A673 (cell line): Measurements from ENCODE around the gene PES1.

Experiments
- EZH2 ChIP-seq: fragments of 200-600 bp; sonication (generic); IDR thresholded peaks from 2 replicates; pipeline ENCODE4 v1.6.1; 2017; ENCODE audit warnings: borderline replicate concordance, low read depth, mild to moderate bottlenecking, mixed read lengths, antibody characterized with exemption, low read length; ENCODE audit not compliant: poor library complexity, severe bottlenecking
- TF ChIP-seq, protein P1 (sequence below): fragments of 300-800, 200-600 bp; sonication (generic); conservative IDR thresholded peaks from 2 replicates; pipeline ENCODE4 v1.5.1; 2017; ENCODE audit warnings: low read depth, mild to moderate bottlenecking, antibody characterized with exemption, low read length, moderate library complexity, mixed read lengths

DNA sequence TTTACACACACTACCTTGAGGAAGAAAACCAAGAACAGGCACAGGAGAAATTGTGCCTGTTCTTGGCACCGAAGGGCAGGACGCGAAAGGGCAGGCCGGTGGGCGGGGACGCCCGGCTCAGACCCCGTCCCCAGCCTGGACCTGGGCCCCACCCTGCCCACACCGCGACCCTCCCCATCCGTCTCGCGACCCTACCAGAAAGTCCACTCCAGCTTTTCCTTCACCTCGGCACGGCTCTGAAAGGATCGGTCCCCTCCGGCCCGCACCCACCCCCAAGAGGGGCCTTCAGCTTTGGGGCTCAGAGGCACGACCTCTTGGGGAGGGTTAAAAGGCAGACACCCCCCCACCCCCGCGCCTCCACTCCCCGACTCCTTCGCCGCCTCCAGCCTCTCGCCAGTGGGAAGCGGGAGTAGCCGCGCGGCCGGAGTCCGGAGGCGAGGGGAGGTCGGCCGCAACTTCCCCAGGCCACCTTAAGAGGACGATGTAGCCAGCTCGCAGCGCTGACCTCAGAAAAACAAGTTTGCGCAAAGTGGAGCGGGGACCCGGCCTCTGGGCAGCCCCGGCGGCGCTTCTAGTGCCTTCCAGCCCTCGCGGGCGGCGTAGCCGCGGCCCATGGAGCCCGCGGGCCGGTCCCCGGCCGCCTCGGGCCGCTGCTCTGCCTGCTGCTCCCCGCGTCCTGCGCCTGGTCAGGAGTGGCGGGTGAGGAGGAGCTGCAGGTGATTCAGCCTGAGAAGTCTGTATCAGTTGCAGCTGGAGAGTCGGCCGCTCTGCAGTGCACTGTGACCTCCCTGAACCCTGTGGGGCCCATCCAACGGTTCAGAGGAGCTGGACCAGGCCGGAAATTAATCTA lies 49.5 kb downstream of the PES1 start:
- TF ChIP-seq, protein P1, sequence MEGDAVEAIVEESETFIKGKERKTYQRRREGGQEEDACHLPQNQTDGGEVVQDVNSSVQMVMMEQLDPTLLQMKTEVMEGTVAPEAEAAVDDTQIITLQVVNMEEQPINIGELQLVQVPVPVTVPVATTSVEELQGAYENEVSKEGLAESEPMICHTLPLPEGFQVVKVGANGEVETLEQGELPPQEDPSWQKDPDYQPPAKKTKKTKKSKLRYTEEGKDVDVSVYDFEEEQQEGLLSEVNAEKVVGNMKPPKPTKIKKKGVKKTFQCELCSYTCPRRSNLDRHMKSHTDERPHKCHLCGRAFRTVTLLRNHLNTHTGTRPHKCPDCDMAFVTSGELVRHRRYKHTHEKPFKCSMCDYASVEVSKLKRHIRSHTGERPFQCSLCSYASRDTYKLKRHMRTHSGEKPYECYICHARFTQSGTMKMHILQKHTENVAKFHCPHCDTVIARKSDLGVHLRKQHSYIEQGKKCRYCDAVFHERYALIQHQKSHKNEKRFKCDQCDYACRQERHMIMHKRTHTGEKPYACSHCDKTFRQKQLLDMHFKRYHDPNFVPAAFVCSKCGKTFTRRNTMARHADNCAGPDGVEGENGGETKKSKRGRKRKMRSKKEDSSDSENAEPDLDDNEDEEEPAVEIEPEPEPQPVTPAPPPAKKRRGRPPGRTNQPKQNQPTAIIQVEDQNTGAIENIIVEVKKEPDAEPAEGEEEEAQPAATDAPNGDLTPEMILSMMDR, result no peak
- no peak for TF ChIP-seq EZH2
